22Rv1 (cell line): ENCODE measurements around the gene PHLDB2.

Experiments used
- H3K27ac ChIP-seq: fragments of 450-650 bp; 2 replicates; pipeline ENCODE4 v1.5.1; 2017
- ZFX ChIP-seq: fragments of 450-650 bp; IDR thresholded peaks from 2 replicates; pipeline ENCODE4 v1.6.1; 2017; ENCODE audit warnings: antibody characterized with exemption, borderline replicate concordance
- TF ChIP-seq, protein P1 (sequence below): fragments of 450-650 bp; IDR thresholded peaks from 2 replicates; pipeline ENCODE4 v1.5.1; 2017; ENCODE audit warnings: mild to moderate bottlenecking

Gene PHLDB2

GRCh38 chr3:111857474-111857873, 1.6 kb upstream of the PHLDB2 start:
- no peak overlapping the region for H3K27ac ChIP-seq
- TF ChIP-seq ZFX = no peak
- TF ChIP-seq, protein P1, sequence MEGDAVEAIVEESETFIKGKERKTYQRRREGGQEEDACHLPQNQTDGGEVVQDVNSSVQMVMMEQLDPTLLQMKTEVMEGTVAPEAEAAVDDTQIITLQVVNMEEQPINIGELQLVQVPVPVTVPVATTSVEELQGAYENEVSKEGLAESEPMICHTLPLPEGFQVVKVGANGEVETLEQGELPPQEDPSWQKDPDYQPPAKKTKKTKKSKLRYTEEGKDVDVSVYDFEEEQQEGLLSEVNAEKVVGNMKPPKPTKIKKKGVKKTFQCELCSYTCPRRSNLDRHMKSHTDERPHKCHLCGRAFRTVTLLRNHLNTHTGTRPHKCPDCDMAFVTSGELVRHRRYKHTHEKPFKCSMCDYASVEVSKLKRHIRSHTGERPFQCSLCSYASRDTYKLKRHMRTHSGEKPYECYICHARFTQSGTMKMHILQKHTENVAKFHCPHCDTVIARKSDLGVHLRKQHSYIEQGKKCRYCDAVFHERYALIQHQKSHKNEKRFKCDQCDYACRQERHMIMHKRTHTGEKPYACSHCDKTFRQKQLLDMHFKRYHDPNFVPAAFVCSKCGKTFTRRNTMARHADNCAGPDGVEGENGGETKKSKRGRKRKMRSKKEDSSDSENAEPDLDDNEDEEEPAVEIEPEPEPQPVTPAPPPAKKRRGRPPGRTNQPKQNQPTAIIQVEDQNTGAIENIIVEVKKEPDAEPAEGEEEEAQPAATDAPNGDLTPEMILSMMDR = no peak

GRCh38 chr3:111858642-111859041, 423 bp upstream of the PHLDB2 start:
- TF ChIP-seq, protein P1 = no peak
- no peak for TF ChIP-seq ZFX

DNA sequence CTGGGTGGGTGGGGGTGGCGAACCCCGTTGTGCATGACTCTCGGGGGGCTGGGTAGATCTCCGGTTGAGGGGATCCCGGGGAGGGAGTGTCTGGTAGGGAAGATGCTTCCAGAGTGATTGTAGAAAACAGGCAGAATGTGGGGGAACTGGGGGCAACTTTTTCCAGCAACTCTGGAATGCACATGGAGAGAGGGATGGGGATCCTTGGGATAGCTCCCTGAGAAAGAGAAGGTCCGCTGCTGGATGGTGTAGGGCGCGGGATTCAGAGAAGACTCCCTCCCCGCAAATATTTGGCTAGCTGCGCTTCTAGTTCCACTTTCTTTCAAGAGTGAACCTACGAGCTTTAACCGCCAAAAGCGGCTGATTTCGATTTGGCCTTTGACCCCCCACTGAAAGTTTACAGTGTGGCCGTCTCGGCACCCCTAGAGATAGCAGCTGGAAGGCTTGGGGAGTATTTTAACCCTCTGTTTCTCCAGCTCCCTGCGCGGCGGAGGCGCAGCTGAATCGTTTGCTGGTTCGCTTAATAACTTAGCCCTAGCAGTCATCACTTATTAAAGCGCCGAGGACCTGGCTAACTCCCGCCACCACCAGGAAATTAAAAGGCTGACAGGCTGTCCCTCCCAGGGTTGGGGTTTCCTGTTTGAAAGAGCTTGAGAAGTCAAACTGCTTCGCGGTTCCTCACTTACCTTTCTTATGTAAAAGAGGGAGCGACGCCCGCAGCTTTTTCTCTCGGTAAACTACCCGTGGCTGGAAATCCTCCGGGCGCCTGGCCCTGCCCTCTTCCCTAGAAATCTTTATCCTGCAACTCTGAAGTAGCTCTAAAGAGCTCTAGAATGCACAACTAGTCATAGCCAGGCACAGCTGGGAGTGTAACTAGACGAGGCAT, 1.2 kb downstream of the PHLDB2 start:
- TF ChIP-seq, protein P1 = no peak
- TF ChIP-seq ZFX = no peak
- H3K27ac ChIP-seq = no peak overlapping the region

More at GRCh38 chr3:111858642-111859041, 423 bp upstream of the PHLDB2 start:
- no peak overlapping the region for H3K27ac ChIP-seq

- no peak overlapping the region for H3K27ac ChIP-seq
- TF ChIP-seq, protein P1 = no peak
- TF ChIP-seq ZFX = no peak
Measured at GRCh38 chr3:111861391-111861790, 2.3 kb downstream of the PHLDB2 start.

DNA sequence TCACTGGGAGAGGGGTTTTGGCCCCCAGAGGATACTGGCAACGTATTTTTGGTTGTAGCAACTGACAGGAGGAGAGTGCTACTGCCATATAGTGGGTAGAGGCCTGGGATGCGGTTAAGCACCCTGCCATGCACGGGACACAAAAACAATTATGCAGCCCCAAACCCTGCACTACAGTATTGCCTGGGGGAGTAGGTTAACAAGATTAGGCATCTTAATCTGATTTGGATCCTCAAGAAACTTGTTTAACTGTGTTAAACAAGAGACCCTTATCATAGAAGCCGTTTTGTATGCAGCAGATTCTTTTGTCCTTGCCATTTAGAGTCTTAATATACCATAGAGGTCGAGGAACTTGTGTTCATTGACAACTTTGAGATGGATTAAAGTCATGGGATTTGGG, 3.4 kb downstream of the PHLDB2 start:
- TF ChIP-seq, protein P1 = no peak
- no peak for TF ChIP-seq ZFX
- no peak overlapping the region for H3K27ac ChIP-seq

DNA sequence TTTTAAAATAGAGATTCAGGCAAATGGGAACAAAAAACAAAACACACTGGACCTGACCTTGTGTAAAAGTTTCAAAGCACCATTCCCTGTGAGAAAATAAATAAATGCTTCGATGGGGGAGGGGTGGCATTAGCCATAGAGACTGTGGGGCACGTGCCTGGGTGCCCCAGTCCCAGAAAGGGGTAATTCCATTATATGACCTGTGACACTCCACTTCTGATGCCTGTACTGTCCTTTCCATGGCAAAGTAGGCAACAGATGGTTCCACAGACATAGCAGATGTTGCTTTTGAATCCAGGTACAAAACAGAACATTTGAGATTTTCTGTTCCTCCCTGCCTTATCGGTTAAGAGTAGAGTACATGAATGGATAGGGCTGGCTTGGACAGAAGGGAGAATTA, 3.9 kb downstream of the PHLDB2 start:
- no peak for TF ChIP-seq ZFX
- TF ChIP-seq, protein P1 = no peak

DNA sequence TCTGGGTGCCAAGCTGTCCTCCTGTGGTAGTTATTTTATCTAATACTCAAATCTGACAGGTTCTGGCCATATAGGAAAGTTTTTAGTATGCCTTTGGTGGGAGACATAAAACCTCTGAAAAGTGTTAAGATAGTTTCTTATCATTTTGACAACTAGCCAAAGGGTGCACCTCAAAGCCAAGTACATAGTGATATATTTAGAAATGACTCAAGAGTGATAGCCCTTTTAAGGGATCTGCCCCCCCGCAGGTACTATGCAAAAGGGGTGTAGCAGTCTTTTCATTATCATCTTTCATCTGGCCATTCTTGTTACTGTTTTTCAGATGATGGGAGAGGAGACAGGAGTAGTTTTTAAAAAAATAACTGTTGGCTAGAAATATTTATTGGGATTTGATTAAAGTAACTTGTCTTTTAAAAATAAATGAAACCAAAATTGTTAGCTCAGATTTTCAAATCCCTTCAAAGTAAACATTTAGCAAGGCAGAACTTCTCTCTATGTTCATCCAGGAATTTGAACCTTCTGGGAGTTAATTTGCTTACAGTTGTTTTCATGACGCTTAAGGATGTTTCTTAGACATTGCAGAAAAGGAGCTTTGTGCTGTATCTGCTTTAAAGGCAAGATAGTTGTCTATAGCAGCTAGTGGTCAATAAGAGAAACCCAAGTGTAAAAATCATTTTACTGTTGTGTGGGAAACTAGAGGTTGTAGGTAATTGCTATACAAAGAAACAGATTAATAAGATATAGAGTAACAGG, 5.1 kb downstream of the PHLDB2 start:
- H3K27ac ChIP-seq = no peak overlapping the region
- TF ChIP-seq, protein P1 = no peak
- TF ChIP-seq ZFX = no peak

More for the DNA sequence above, 3.9 kb downstream of the PHLDB2 start:
- H3K27ac ChIP-seq = no peak overlapping the region
